SK-MEL-5 (cell line): ENCODE data around the gene PIMREG. TPM values are rescaled to one million over a fixed set of nuclear protein-coding genes. Genes with fewer than 3 reads are reported as not detected.

Source experiments
- DNase-seq: peaks from one replicate; pipeline ENCODE4 v3.0.0-alpha.2; 2016; ENCODE audit warnings: low read depth, low spot score
- in situ Hi-C: cut with HindIII; loops from 2 replicates; pipeline ENCODE4 v1.10.0; 2016; ENCODE audit warnings: low sequenced_read_pairs, high pct_unique_total_duplicates, low pct_unique_long_range_greater_than_20kb
- total RNA-seq: library from RNA; depleted of rRNA; stranded (reverse); fragments of >200 nt; shearing (Covaris generic); gene quantifications from 2 replicates; pipeline ENCODE4 v1.2.3, GENCODE V29; 2014

Gene PIMREG
- total RNA-seq, 1 experiment from 2014 or later, result 24.6 TPM

DNA sequence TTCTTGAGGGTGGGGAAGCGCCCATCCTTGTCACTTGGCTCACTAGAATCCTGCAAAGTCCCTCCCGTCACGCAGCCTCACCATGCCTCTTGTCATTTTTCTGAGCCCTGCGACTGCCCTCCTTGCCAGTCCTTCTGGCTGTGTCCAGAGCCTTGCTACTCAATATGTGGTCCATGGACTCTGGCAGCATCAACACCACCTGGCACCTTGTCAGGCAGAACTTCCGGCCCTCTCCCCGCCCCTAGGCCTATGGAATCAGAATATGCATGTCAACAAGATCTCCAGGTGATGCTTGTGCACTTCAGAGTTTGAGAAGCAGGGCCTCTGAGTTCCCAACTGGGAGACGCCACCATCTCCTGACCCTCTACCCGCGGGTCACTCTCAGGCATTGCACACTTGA lies 12.1 kb downstream of the PIMREG start:
- DNase-seq, result no peak
- in situ Hi-C loops, result no loop called here

GRCh38 chr17:6456914-6457687 lies 12.8 kb downstream of the PIMREG start:
- in situ Hi-C loops, result no loop called here
- DNase-seq, result no peak

GRCh38 chr17:6457688-6458459 lies 13.6 kb downstream of the PIMREG start:
- DNase-seq, result no peak
- in situ Hi-C loops, result no loop called here

DNA sequence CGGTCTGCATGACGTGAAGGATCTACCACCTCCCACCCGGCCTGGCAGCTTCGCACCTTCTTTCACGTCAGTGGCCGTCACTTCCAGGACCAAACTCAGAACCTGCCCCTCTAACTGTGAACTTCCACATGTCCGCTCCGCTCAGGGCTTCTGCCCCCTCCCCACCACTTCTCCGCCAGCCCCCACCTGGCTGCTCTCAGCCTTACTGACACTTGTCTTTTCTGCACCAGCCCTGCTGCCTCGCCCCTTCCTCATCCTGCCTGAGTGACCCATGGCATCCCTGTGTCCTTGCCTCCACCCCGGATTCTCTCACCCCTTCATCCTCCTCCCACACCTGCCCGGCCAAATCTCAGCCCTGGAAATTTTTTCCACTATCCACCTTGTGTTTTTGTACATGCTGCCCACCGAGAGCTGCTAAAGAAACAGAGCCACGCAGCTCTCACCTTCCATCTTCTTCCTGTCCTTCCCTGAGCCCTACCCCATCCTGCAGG lies 14.2 kb downstream of the PIMREG start:
- in situ Hi-C loops, result no loop called here
- no peak for DNase-seq

- in situ Hi-C loops, result no loop called here
- DNase-seq, result no peak
These were observed 16.4 kb downstream of the PIMREG start for GRCh38 chr17:6460531-6461161.

DNA sequence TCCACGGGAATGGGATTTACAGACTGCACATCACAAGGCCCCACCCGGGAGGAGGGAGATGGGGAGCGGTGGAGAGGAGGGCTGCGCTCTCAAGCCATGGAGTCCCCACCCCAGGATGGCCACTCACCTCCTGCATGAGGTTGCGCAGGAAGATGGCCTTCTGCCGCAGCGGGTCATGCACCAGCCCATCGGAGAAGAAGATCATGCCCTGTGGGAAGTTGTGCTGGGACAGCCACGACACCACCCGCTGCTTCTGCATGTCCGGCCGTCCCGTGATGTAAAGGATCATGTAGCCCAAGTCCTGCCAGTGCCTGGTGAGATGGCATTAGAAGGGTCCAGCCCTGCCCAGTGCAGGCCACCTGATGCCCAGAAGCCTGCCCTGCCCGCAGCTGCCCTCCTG lies 17.0 kb downstream of the PIMREG start:
- in situ Hi-C loops, result no loop called here

DNA sequence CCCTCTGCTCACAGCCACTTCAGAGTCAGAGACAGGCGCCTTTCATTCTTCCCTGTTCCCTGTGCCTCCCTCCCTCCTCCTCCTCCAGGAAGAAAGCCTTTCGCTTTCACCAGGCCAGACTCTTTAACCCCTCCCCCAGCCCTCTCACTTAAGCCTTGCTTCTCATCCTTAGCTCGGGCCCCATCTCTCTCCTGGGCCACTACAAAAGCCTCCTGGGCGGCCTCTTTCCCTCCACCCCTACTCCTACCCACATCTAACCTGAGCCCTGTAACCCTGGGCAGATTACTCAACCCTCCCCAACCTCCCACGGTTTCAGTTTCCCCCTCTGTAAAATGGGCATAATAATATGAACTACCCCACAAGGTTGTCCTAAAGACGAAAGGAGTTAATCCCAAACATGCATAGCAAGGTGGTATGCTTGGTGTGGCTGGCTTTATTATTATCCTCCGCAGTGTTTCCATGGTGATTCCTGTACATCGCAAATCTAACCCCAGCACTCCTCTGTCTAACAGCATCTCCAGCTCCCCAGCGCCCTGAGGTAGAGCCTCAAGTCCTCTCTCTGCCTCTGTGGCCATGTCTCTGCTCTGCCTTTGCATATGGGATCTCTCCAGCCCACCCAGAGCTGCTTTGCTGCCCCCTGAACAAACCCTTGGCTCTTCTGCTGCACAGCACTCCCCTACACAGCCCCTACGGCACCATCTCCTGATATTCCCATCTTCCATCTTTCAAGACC lies 17.7 kb downstream of the PIMREG start:
- in situ Hi-C loops, result no loop called here
- no peak for DNase-seq

More for the DNA sequence above, 17.0 kb downstream of the PIMREG start:
- DNase-seq, result no peak

- DNase-seq, result no peak
- in situ Hi-C loops, result no loop called here
These were observed 18.4 kb downstream of the PIMREG start for GRCh38 chr17:6462692-6463091.

DNA sequence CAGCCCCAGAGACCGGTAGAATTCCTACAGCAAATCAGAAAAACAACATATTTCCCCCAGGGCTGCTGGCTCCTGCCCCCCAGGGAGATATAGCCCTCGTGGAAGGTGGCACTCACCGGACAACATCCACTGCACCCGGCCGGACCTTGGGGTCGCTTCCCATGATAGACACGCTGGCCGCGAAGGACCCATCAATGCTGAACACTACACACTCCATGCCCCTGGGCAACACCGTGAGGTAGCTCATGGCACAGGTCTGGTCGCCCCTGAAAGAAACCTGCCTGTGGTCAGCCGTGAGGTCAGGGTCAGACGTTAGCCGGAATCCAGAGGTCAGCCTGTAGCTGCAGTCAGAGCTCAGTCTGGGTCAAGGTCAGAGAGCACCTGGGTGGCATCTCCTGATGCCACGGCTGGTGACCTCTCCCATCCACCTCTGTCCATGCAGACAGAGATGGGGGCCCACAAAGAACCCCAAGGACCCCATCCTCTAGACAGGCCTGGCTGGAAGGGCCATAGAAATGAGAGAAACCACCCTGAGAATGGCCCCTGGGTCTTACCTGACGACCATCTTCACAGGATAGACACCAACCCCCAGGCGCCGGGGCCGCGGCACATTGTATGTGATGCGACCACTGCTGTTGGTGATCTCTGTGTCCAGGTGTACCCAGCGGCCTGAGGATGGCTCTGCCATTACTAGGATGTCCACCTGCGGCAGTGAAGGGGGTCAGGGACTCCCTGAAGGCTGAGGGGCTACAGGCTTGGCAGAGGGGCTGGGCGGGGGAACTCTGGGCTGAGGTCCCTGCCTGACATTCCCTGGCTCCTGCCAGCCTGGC lies 19.6 kb downstream of the PIMREG start:
- in situ Hi-C loops, result no loop called here
- DNase-seq, result no peak

- DNase-seq, result no peak
- in situ Hi-C loops, result no loop called here
These were observed 20.3 kb downstream of the PIMREG start for GRCh38 chr17:6464446-6465041.

DNA sequence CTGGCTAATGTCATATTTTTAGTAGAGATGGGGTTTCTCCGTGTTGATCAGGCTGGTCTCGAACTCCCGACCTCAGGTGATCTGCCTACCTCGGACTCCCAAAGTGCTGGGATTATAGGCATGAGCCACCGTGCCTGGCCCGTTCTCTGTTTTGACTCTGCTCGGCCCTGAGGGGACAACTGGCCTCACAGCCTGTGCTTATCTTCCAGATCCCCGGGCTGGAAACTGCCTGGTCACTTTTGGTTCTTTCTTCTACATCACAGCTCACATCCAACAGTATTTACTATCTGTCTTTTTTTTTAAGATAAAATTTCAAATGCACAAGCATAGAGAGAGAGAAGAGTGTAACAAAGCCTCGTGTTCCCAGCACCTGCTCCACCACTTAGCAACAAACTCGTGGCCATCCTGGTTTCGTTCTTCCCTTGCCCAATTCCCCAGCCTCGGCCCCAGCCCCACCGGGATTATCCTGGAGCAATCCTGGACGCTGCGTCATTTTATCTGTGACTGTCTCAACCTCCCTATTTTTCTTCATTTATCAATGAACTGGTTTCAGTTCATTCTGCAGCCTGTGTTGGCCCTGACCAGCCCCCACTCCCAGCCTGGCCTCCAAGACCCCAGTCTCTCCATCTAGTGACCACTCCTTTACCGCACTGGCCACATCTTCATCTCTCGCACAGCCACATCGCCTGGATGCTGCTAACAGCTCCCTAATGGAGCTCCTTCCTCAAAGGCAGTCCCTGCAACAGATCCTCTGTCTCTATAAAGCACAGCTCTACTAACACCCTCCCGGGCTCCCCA lies 21.1 kb downstream of the PIMREG start:
- DNase-seq, result no peak
- in situ Hi-C loops, result no loop called here

GRCh38 chr17:6467567-6467966 lies 23.3 kb downstream of the PIMREG start:
- no peak for DNase-seq
- in situ Hi-C loops, result no loop called here

DNA sequence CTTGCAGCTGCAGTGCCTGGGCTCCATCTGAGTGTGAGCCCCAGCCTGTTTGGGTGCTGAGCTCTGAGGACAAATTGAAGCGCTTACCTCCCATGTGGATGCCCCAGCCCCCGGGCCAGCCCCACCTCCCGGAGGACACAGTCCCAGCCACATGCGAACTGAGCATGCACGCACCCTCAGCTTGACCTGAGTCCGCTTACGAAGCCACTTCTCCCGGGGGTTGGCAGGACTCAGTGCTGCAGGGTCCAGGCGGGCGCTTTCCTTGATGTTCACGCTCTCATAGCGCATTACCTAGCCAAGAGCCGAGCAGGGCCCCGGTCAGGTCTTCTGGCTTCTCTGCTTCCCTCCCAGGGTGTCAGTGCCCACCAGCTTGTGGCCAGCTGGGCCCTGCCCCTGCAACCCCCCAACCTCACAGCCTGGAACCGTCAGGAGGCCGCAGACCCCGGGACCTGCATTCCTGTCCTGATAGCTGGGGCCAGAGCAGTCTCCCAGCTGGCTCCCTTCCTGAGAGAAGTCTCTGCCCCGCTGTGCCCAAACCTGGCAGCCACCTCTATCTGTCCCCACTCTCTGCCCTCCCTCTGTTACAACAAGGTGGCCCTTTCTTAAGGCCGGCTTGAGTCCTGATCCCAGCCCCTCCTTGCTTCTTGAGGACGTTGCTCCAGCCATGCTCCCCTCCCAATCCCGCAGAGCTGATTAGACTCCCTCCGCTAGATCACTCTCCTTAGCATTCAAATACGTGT lies 24.0 kb downstream of the PIMREG start:
- DNase-seq, result no peak
- in situ Hi-C loops, result no loop called here

- in situ Hi-C loops, result no loop called here
- no peak for DNase-seq
These were observed 26.0 kb downstream of the PIMREG start for GRCh38 chr17:6470146-6470718.
